GM12892 (cell line): ENCODE results near the gene CLEC2A.

ENCODE experiments used
- DNase-seq: peaks from one replicate; pipeline ENCODE4 v3.0.0; 2011; ENCODE audit not compliant: insufficient read length
- FAIRE-seq: peaks from 2 replicates; lab custom pipeline; 2011; peaks lifted over from hg19 to GRCh38; lab: Jason Lieb, UNC
- POLR2A ChIP-seq: IDR thresholded peaks from 2 replicates; pipeline ENCODE4 v1.6.1; 2011; ENCODE audit warnings: low read depth, low read length, control low read depth
- POLR2AphosphoS5 ChIP-seq: IDR thresholded peaks from 2 replicates; pipeline ENCODE4 v1.6.1; 2011; ENCODE audit warnings: low read depth, low read length, control low read depth
- TAF1 ChIP-seq: IDR thresholded peaks from 2 replicates; pipeline ENCODE4 v1.6.1; 2011; ENCODE audit warnings: low read depth, mild to moderate bottlenecking, control low read depth, low read length, borderline replicate concordance

The CLEC2A gene

GRCh38 chr12:9869307-9870161 lies 62.6 kb downstream of the CLEC2A start, which contains the start of gene CLEC2B:
CLEC2B (minus strand) TSS chr12:9869354.
- DNase-seq, result no peak
- no peak for TF ChIP-seq TAF1
- no peak for TF ChIP-seq POLR2A
- no peak for TF ChIP-seq POLR2AphosphoS5
- FAIRE-seq, result peak; percentile 85

GRCh38 chr12:9868951-9869306 lies 63.2 kb downstream of the CLEC2A start:
- FAIRE-seq (no peak), DNase-seq (no peak)
- TF ChIP-seq POLR2A, result no peak
- TF ChIP-seq POLR2AphosphoS5, result no peak
- TF ChIP-seq TAF1, result no peak

GRCh38 chr12:9868311-9868801 lies 63.8 kb downstream of the CLEC2A start:
- TF ChIP-seq POLR2A (no peak), TAF1 (no peak), POLR2AphosphoS5 (no peak)
- no peak for FAIRE-seq
- no peak for DNase-seq

DNA sequence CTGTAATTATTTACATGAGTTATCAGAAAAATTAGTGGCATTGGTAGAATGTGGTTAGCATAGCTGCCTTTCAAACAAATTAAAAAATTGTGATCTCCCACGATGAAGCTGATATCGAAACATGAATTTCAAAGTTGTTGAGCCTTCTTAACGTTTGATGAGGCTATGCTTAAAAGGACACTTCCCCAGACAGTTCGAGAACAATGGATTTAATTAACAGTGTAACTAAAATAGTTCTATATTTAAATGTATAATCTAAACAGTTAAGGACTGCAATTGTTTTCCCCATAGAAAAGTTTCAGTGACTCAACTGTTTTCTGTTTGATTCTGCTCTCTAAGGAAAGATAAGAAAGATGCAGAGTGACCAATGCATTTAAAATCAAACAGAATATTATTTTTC lies 64.6 kb downstream of the CLEC2A start:
- no peak for DNase-seq
- FAIRE-seq, result peak; percentile 44
- TF ChIP-seq POLR2AphosphoS5, result no peak
- TF ChIP-seq POLR2A, result no peak
- TF ChIP-seq TAF1, result no peak

DNA sequence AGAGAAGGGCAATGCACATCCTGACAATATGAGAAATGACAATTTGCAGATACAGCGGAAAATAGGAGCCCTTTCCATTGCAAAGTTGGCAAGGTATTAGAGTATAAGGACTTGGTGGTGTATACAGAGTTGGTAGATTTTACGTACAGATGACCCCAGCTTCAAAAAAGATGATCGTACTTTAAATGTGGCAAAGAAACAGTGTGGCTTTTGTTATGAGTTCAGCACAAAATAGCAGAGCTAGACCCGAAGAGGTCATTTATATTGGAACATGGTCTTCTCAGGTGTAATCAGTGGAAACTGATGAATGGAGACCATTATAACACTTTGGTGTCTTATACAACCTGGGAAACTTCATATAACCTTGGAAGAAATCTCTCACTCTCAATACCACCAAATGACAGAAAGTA lies 65.3 kb downstream of the CLEC2A start:
- no peak for DNase-seq
- peak; percentile 48 for FAIRE-seq
- TF ChIP-seq POLR2A, result no peak
- TF ChIP-seq POLR2AphosphoS5, result no peak
- TF ChIP-seq TAF1, result no peak

DNA sequence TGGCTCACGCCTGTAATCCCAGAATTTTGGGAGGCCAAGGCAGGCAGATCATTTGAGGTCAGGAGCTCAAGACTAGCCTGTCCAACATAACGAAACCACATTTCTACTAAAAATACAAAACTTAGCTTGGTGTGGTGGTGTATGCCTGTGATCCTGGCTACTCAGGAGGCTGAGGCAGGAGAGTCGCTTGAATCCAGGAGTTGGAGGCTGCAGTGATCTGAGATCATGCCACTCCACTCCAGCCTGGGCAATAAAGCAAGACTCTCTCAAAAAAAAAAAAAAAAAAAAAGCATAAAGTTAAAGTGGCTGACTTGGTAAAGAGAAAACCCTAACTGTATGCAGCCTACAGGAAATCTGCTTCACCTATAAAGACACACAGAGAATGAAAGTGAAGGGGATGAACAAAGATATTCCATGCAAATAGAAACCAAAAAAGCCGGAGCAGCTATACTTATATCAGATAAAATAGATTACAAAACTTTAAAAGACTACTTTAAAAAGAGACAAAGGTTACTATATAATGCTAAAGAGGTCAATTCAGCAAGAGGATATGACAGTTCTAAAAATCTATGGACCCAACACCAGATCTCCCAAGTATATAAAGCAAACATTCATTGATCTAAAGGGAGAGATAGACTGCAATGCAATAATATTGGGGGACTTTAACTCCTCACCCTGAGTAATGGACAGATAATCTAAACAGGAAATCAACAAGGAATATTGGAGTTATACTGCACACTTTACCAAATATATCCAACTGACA lies 67.1 kb downstream of the CLEC2A start:
- DNase-seq, result no peak
- no peak for FAIRE-seq
- TF ChIP-seq POLR2AphosphoS5 (no peak), POLR2A (no peak), TAF1 (no peak)
